NCI-H187 (cell line): ENCODE data around the gene STX16.

Source experiments
- DNase-seq, 2 experiments: peaks; one replicate each; lab custom pipeline; 2025; lab: John Stamatoyannopoulos, UW

Gene STX16

DNA sequence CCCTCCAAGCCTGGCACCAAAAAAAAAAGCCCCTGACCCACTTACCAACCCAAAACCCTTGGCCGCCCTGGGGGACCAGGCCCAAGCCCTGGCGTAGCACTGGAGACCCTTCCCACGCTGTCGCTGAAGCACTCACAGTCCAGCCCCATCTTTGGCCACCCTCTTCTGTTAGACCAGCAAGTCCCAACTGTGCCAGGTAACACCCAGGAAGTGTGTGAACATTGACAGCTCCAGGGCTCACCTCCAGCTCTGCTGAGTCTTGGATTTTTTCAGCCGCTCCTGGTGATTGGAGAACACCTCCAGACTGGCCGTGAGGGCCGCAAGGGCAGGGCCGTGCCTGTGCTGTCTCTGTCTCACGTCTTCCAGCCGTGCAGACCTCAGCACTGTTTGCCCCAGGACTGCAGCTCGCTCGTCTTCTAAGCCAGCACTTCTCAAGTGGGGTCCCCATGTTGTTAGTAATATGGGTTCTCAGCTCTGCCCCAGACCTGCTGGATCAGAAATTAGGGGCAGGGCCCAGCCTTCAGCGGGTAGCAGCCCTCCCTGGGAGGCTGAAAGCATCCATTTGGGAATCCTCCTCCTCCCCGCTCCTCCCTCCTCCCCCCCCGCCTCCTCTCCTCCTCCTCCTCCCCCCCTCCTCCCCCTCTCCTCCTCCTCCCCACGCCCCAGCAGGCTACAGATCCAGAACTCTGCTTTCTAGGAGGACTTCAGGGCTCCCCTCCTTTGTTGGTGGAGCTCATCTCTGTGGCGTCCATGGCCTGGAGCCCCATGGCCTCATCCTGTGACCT is 59.6 kb downstream of the STX16 start:
- DNase-seq = no peak

DNA sequence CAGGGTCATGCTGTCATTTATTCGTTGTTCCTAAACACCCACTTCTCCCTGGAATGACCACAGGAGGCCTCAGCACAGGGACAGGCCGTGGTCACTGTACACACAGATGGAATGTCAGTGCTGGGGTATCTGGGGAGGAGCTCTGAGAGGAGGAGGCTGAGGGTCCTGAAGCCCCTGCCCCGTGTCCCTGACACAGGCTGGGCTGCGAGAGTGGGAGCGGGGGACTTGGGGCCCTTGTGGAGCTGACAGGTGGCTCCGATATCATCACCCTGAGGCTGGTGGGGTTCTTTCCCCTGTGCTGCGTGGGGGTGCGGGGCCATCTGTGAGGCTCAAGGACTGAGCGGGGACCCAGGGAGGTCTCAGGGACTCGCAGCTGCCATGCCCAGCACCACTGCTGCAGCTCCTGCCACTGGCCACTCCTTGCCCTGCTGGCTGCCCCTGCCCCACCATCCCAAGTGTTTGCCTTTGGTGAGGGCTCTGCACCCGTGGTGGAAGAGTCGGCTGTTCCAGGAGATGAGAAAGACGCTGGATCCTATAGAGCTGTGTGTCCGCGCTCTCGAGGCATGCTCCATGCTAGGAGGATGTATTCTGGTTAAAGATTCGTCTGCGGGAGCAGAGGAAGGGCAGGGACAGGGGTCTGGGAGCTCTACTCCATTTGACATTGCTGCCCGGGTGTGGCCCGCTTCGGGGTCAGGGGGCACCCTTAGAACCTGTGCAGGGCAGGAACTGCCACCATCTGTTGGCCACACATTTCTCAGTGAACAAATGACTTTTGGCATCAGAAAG is 60.4 kb downstream of the STX16 start:
- DNase-seq = no peak

DNA sequence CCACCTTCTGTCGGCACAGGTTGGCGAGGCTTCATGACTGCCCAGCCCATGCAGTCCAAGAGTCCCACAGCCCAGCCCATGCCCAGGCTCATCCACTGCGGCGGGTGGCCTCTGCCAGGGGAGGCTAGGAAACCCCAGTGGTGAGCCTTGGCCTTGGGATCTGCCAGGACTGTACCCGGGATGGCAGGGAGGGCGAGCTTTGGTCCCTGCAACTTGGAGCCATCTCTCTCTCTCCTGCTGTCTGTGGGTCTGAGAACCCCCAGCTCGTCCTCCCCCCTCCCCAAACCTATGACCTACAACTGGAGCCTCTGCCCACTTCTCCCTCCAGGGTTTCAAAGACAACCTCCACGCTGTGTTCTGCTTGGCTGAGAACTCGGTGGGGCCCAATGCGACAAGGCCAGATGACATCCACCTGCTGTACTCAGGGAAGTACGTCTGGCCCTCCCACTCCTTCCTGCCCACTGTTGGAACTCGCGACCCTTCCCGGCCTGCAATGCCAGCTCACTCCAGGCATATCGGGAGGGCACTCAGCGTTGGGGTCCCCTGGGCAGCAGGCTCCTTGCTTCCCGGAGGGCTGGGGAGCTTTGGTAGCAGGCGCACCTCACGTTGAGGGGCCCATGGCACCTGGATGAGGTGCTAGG is 61.2 kb downstream of the STX16 start:
- no peak for DNase-seq

DNA sequence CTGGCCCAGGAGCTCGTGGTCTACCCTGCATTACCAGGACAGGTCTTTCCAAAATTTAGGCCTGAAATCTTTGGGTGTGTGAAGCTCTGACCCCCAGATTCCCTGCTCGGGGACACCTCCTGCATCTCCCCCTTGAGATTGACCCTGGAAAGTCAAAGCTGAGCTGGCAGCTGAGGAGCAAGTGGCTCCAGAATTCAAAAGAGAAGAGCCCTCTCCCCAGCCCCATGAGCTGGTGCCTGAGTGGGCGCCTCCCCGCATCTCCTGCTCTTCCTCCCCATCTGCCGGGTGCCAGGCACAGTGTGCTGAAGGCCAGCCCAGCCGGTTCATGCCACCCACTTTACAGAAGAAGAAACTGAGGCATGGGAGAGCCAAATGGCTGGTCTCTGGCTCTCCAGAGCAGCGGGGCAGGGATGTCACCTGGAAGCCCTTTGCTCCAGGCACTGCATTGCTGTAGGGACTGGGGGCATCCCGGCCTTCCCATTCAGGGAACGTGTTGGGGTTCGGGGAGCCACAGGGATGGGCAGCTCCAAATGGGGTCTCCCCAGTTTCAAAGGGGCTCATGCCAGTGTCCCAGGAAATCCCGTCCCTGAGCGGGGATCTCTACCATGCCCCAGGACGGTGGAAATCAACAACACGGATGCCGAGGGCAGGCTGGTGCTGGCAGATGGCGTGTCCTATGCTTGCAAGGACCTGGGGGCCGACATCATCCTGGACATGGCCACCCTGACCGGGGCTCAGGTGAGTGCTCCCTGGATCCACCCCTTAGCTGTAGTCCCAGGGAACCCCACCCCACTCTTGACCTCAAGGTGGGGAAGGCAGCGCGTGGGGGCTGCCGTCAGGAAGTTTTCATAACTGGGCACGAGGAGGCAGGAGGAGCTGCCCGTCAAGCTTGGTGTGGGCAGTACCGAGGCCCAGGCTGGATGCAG is 62.0 kb downstream of the STX16 start:
- no peak for DNase-seq

DNA sequence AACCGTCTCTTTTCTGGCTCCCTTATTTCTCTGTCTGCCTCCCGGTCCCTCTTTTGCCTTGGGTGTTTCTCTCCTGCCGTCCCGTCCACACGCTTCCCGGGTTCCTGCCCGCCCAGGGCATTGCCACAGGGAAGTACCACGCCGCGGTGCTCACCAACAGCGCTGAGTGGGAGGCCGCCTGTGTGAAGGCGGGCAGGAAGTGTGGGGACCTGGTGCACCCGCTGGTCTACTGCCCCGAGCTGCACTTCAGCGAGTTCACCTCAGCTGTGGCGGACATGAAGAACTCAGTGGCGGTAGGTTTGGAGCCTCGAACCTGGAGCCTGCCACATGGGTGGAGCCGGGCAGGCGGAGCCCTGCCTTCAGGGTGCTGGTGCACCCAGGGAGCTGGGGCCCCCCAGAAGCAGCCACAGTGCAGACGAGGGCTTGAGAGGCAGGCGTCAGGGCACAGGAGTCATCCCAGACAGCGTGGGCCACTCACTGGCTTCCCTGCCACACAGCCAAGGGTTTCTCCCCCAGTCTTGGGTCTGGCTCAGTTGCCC is 62.8 kb downstream of the STX16 start:
- DNase-seq = no peak

DNA sequence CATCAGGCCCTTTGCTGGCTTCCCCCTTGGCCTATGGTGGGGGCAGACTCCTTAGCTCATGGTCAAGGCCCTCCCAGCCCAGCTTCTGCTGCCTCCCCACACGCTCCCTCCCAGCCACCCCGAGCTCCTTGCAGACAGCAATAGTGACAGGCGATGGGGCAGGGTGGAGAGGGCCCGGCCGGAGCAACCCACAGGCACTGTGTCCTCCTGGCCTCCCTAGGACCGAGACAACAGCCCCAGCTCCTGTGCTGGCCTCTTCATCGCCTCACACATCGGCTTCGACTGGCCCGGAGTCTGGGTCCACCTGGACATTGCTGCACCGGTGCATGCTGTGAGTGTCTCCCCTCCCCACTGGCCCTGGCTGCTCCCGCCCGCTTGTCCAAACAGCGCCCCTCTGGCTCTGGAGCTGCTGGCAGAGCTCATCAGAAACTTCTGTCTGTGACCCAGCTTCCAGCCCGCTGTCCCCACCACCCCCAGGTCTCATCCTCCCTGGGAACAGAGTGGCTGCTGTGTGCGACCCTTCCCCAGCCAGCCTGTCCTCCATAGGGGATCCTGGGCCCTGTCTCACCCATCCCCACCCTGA is 63.3 kb downstream of the STX16 start:
- DNase-seq = no peak

DNA sequence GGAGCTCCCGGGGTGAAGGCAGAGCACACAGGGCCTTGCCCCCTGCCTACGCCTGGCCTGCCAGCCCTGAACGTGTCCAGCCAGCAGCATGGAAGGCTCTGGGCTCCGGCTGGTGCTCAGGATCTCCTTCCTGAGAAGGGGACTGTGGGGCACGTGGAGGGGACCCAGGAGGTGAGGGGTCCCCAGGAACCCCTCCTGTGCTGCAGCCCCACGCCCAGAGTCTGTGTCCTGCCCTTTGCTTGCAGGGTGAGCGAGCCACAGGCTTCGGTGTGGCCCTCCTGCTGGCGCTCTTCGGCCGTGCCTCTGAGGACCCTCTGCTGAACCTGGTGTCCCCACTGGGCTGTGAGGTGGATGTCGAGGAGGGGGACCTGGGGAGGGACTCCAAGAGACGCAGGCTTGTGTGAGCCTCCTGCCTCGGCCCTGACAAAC is 63.9 kb downstream of the STX16 start:
- DNase-seq = no peak

DNA sequence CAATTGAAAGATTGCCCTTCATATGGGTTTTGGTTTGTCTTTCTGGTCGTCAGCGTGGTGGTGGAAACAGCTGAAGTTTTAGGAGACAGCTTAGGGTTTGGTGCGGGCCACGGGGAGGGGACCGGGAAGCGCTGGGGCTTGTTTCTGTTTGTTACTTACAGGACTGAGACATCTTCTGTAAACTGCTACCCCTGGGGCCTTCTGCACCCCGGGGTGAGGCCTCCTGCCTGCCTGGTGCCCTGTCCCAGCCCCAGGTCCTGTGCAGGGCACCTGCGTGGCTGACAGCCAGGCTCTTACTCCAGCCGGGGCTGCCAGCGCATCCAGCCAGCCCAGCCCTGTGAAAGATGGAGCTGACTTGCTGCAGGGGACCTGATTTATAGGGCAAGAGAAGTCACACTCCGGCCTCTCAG is 64.3 kb downstream of the STX16 start:
- no peak for DNase-seq

DNA sequence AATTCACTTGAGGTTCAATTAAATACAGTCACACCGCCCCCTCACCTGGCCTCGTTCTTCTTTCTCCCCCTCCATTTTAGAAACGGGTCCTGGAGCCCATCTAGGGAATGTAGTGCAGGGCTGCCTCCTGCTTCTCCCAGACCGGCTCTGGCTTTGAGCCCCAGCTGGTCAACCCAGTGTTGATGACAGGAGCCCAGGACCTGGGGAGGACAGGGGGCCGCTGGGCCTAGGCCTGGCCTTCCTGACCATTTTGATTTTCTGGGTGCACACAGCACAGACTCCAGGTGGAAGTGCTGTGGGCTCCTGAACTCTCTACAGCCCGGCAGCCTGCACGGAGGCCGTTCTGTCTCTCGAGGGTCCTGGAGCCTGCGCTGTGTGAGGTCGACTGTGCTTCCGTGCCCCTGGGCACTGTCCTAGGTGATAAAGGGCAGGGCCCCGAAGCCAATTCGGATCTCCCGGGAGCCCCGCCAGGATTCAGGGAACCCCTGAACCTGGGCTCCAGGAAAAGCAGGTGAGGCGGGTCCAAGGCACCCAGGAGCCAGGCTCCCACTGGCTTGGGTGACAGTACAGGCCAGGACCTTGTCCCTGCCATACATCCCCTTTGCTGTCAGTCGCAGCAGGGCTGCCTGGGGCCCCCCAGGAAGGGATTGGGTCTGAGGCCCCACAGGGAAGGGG is 64.9 kb downstream of the STX16 start:
- no peak for DNase-seq

DNA sequence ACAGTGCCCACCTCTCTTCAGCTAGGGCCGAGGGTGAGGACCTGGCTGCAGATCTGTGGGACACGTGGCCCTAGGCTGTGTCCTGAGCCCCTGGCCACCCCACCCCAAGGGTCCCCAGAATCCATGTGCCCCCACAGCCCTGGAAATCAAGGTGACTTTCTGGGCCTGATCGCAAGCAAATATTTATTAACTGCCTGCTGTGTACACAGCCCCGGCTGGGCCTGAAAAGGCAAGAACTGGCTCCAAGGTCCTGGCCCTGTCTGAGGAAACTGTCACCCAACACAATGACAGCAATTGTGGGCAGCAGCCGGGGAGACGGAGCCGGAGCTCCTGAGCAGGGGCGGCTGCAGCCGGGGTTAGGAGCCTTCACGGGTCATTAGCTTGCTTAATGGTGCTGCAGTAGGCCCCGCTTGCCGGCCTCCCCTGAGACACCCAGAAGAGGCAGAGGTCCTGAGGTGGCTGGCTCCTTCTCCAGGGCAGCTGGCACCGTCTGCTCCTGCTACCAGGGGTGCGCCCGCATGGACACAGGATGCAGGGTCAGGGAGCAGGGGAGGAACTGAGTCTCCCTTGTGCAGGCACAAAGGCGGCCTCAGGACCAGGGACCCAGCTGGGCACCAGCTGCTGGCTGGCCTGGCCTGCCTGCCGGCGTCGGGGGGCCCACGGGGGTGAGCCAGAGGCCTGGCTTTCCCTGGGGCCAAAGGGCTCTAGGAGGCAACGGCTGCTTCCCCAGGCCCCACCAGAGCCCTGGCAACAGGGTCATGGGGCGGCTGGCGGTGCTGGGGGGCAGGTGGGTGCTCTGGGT is 65.6 kb downstream of the STX16 start:
- DNase-seq = no peak

DNA sequence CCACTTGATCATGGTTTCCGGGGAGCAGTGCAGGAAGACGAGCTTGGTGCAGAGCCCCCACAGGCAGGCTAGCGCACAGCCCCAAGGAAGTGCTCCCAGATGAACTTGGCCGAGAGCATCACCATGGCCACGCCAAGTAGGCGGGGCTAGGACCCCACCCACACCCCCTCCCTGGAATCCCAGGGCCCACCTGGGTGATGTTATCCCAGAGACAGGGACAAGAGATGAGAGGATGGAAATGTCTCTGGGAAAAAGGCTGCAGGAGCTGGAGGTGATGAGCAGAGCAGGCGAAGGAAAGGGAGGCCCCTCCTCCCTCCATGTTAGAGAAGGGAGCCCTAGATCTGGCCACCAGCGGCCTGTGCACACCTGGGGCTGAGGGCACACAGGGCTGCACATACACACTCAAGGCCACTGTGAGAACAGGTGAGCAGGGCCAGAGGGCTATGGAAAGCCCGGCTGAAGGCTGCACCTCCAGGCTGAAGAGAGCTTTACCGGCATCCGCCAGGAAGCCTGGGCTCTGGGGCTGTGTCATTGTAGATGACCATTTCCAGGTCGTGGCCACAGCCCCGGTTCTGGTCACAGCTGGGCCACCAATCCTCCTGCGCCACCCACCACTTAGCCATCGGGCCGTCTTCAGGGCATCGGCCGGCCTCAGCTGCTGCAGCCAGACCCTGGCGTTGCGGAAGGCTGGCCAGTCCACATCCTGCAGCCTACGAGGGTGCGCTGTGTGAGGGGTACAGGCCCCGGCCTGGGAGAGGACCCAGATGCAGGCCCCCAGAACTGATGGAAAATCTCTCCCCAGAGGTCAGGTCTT is 66.4 kb downstream of the STX16 start:
- no peak for DNase-seq

DNA sequence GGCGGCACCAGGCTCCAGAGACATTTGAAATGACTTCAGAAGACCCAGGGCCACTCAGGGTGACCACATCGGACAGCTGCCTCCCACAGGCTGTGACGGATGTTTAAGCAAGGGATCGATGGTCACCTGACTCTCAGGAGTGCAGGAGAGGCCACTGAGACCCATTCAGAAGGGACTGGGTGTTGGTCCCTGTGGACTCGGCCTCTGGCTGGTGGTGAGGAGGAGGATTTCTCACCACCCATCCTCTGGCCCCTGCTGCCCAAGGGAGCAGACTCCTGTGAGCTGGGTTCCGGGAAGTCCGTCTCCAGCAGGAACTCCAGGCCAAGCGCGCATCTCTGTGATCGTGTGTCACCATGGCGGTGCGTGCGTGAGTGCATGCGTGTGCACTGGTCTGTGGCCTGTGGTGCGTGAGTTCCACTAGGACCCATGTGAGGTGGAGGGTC is 67.1 kb downstream of the STX16 start:
- DNase-seq = no peak

DNA sequence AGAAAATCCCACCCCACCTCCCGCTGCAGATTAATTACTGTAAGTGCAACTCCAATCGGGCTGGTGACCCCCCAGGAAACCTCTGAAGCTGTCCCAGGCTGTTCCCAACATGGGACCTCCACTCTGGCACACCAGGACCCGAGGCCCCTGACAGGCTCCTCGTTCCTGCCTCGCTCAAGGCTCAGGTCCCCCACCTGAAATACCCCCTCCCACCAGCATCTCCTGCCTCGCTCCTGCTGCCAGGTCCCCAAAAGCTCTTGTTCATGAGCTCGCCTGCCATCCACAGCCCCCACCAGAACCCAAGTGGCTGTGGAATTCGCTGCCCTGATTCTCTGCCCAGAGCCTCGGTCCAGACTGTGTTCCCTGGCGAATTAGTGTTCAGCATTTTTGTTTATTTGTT is 67.6 kb downstream of the STX16 start:
- no peak for DNase-seq

DNA sequence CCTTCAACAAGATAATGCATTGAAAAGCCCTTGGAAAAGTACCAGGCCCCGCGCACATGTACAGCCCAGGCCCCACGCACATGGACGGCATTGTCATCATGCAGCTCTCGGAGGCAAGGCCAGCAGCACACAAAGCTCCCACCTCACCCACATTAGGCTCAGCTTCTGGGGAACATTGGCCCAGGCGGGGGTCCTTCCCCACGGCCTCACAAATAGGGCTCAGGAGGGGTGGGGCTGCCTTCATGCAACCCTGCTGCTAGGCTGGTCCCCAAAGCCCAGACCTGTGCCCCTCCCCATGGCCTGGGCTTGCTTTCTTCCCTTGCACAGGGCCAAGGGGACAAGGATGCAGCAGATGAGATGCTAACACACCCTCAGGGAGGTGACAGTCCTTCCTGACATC is 68.2 kb downstream of the STX16 start:
- DNase-seq = no peak

DNA sequence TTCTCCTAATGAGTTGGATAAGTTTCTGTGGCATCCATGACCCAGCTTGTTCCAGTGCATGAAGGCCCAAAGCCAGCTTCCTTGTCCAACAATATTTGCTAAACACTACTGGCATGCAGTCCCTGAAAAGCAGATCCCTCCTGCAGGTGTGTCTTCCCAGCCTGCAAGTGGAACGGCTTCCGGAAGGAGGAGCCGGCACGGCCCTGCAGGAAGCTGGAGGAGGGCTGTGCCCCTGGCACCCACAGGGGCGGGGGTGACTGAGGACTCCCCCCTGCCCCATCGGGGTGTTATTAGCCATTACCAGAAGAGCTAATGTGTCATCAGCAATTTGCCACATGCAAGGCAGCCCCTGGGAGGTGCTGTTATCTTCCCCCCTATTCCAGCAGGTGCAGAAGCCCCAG is 68.9 kb downstream of the STX16 start:
- DNase-seq = no peak

DNA sequence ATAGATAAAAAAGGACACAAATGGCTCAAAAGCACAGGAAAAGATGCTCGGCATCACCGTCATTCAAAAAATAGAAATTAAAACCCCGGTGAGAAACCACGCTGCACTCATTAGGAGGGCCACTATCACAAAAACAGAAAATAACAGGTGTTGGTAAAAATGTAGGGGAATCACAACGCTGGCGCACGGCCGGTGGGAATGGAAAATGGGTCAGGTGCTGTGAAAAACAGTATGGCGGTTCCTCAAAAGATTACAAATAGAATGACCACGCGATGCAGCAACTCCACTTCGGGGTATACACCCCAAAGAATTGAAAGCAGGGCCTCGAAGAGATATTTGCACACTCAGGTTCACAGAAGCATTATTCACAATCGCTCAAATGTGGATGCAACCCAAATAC is 69.8 kb downstream of the STX16 start:
- no peak for DNase-seq

DNA sequence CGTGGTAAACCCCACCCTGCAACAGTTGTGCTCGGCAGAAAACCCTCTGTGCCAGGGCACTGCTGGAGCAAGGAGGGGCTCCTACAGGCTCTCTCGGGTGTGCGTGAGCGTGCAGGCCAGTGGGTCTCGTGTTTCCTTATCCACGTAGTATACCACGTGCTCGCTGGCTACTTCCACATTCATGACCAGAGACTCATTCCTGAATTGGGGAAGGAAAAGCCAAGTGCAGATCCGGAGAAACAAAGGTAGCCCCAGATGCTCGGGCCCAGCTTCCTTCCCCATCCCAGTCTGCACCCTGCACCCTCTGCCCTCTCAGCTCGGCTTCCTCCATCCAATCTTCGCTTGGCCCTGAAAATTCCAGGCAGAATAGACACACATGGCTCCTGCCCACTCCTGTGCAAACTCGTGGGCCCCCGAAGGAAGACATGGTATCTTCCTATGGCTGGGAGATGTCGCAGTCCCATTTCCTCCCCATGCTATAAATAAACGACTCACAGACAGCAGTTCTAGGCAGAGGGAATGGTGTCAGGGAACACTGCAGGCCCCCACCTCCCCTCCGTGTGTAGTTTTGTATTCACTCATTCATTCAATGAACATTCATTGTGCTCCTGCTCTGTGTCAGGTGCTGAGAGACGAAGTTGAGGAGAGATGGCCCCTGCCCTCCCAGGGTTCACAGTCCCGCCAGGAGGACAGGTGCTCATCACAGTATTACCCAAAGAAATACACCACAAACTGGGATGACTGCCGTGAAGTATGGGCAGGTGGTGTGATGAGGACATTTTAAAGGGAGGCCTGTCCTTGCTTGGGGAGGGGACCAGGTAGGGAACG is 71.1 kb downstream of the STX16 start:
- DNase-seq = no peak
